NCI-H2107 treated with DMSO at 0.1 percent for 48 hours (cell line): ENCODE measurements around the gene ZNF142.

Experiments
- DNase-seq: peaks from one replicate; lab custom pipeline; 2025; ENCODE audit not compliant: unreplicated experiment; lab: John Stamatoyannopoulos, UW

Gene ZNF142

GRCh38 chr2:218655751-218656150, 3.7 kb downstream of the ZNF142 start:
- DNase-seq = no peak

- no peak for DNase-seq
These were observed 10.7 kb downstream of the ZNF142 start for GRCh38 chr2:218648787-218649100.

GRCh38 chr2:218648088-218648786, 11.2 kb downstream of the ZNF142 start:
- DNase-seq = peak; percentile 15

- DNase-seq = no peak
These were observed 14.3 kb downstream of the ZNF142 start for GRCh38 chr2:218645126-218645525.

GRCh38 chr2:218644721-218645120, 14.7 kb downstream of the ZNF142 start:
- DNase-seq = no peak

GRCh38 chr2:218643751-218644310, 15.6 kb downstream of the ZNF142 start:
- DNase-seq = no peak

- no peak for DNase-seq
These were observed 16.6 kb downstream of the ZNF142 start for GRCh38 chr2:218642786-218643185.

GRCh38 chr2:218642121-218642656, 17.2 kb downstream of the ZNF142 start:
- no peak for DNase-seq

- no peak for DNase-seq
These were observed 21.1 kb downstream of the ZNF142 start for GRCh38 chr2:218638372-218638771.

- no peak for DNase-seq
These were observed 23.7 kb downstream of the ZNF142 start for GRCh38 chr2:218635719-218636118.

- no peak for DNase-seq
These were observed 27.6 kb downstream of the ZNF142 start for GRCh38 chr2:218631837-218632236.

- no peak for DNase-seq
These were observed 31.5 kb downstream of the ZNF142 start for GRCh38 chr2:218627939-218628338.

- DNase-seq = no peak
These were observed 33.1 kb downstream of the ZNF142 start for GRCh38 chr2:218626369-218626768.

- DNase-seq = no peak
These were observed 36.1 kb downstream of the ZNF142 start for GRCh38 chr2:218623366-218623705.

GRCh38 chr2:218622606-218623365, 36.6 kb downstream of the ZNF142 start:
- no peak for DNase-seq

- no peak for DNase-seq
These were observed 38.4 kb downstream of the ZNF142 start for GRCh38 chr2:218621007-218621406.

GRCh38 chr2:218618102-218618860, 41.1 kb downstream of the ZNF142 start:
- no peak for DNase-seq

- DNase-seq = no peak
These were observed 43.5 kb downstream of the ZNF142 start for GRCh38 chr2:218615868-218616315.

- no peak for DNase-seq
These were observed 51.8 kb downstream of the ZNF142 start, which contains the start of gene PLCD4 for GRCh38 chr2:218607436-218608115. Gene PLCD4, plus strand, starts transcription at chr2:218607899. Its CDS starts 7,841 bp downstream, at chr2:218615740.

- DNase-seq = peak; percentile 72
These were observed 54.0 kb downstream of the ZNF142 start for GRCh38 chr2:218605432-218605831.
